Upper lobe of left lung (tissue), 4 donors: Measurements from ENCODE around the gene ZFR2.

ENCODE experiments used
- POLR2A ChIP-seq, 4 donors: fragments of 450-650 bp; IDR thresholded peaks; one replicate each; pipeline ENCODE4 v1.5.1; 2016 to 2017; ENCODE audit warnings: antibody characterized with exemption in 4 of 4, mild to moderate bottlenecking in 2 of 4
- POLR2AphosphoS5 ChIP-seq, 2 donors: sonication (generic); formaldehyde crosslinking; IDR thresholded peaks; one replicate each; pipeline ENCODE4 v1.5.1; 2017; ENCODE audit warnings: antibody characterized with exemption in 2 of 2
- TF ChIP-seq, protein P1 (sequence below), 6 experiments: fragments of 450-650 bp in 4 of 6; fragments of 200-600 bp in 2 of 6; sonication (generic) in 2 of 6; IDR thresholded peaks; one replicate each; pipeline ENCODE4 v1.5.1; 2016 to 2019; ENCODE audit warnings: antibody characterized with exemption in 6 of 6

DNA sequence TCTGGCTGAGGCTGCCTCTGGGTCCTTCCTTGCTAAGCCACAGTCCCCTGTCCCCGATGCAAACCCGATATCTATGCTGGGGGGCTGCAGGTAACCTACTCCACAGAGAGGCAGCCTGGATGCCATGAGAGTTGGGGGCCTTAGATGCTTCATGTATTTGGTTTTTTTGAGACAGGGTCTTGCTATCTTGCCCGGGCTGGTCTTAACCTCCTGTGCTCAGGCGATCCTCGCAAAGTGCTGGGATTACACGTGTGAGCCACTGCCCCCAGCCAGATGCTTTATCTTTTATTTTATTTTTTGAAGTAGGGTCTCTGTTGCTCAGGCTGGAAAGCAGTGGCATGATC lies 13.2 kb upstream of the ZFR2 start:
- TF ChIP-seq, protein P1, sequence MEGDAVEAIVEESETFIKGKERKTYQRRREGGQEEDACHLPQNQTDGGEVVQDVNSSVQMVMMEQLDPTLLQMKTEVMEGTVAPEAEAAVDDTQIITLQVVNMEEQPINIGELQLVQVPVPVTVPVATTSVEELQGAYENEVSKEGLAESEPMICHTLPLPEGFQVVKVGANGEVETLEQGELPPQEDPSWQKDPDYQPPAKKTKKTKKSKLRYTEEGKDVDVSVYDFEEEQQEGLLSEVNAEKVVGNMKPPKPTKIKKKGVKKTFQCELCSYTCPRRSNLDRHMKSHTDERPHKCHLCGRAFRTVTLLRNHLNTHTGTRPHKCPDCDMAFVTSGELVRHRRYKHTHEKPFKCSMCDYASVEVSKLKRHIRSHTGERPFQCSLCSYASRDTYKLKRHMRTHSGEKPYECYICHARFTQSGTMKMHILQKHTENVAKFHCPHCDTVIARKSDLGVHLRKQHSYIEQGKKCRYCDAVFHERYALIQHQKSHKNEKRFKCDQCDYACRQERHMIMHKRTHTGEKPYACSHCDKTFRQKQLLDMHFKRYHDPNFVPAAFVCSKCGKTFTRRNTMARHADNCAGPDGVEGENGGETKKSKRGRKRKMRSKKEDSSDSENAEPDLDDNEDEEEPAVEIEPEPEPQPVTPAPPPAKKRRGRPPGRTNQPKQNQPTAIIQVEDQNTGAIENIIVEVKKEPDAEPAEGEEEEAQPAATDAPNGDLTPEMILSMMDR (IDR thresholded peaks at IDR 0.05), result no peak
- TF ChIP-seq POLR2AphosphoS5 (IDR thresholded peaks at IDR 0.05), result no peak
- TF ChIP-seq POLR2A (IDR thresholded peaks at IDR 0.05), result no peak
